ENCODE measurements around the gene POLR1B. TPM values are rescaled to one million over a fixed set of nuclear protein-coding genes. Genes with fewer than 3 reads are reported as not detected.
A peak's percentile ranks its signal among the peaks of the same experiment; 100 is the strongest.
"Not testable (repeated sequence)": the region's sequence is repeated elsewhere in the genome, so short reads cannot be mapped to it uniquely, and the experiment has no call there.

Gene POLR1B
- total RNA-seq, 1 experiment from 2014 or later = 31.7 TPM

DNA sequence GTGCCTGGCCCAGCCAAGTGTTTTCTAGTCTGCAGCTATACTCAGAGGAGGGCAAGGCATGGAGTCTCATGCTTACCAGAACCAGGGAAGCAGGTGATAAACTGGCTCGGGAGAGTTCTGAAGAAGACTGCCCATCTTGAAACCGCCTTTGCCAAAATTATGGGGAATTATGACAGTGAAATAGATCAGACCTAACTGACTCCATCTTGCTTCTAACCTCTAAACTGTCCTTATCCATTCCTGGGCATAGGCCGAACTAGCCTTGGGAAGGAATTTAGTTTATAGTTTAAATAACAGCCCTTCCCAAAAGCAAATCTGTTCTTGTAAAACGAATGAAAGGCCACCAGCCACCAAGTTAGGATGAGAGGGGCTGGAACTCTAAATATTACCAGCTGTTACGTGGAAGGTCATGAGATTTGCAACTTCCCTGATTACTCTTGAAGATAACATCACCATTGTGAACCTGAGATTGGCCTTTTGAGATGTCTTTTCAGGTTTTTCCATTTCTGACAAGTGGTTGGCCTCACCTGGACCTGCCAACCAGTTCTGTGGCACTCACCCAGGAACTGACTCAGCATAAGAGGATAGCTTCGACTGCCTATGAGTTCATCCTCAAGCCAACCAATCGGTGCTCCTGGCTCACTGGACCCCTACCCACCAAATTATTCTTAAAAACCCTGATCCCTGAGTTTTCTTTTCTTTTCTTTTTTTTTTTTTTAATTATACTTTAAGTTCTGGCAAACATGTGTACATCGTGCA, 65.6 kb downstream of the POLR1B start:
- H3K9me2 ChIP-seq (replicated peaks; ENCODE audit: low read length) = 0 out of 2 replicates have a peak, but pooled peaks cover 7% of the 10 kb centered on the region
- no peaks in the 10 kb centered on the region for H3K79me2 ChIP-seq (ENCODE audit: low read length)
- H3K4me2 ChIP-seq (ENCODE audit: low read length) = no peak overlapping the region
- H3K27me3 ChIP-seq (ENCODE audit: low read length) = no peaks in the 10 kb centered on the region
- H3K36me3 ChIP-seq (ENCODE audit: low read depth, low read length) = no peaks in the 10 kb centered on the region
- H2AFZ ChIP-seq (ENCODE audit: low read length) = no peak overlapping the region
- H3K4me3 ChIP-seq (ENCODE audit: low read length) = no peak overlapping the region
- no peaks in the 10 kb centered on the region for H3K9me3 ChIP-seq (ENCODE audit: low read length)
- DNase-seq (peak; percentile 77), ATAC-seq (peak; percentile 48)
- H3K4me1 ChIP-seq (ENCODE audit: insufficient read depth, low read length) = no peaks in the 10 kb centered on the region
- POLR2A ChIA-PET (ENCODE audit: unreplicated experiment) = no interaction called here
- BruUV-seq (replicated peaks) = no TSS peak
- no peak overlapping the region for H3K27ac ChIP-seq (ENCODE audit: low read length)
- H4K20me1 ChIP-seq (ENCODE audit: low read length) = no peaks in the 10 kb centered on the region
- TF ChIP-seq EZH2 (IDR thresholded peaks at IDR 0.05; ENCODE audit: low read length, unreplicated experiment) (no peak), EZH2phosphoT487 (IDR thresholded peaks at IDR 0.05; ENCODE audit: borderline replicate concordance, low read length) (no peak)
- TF ChIP-seq, protein P1, sequence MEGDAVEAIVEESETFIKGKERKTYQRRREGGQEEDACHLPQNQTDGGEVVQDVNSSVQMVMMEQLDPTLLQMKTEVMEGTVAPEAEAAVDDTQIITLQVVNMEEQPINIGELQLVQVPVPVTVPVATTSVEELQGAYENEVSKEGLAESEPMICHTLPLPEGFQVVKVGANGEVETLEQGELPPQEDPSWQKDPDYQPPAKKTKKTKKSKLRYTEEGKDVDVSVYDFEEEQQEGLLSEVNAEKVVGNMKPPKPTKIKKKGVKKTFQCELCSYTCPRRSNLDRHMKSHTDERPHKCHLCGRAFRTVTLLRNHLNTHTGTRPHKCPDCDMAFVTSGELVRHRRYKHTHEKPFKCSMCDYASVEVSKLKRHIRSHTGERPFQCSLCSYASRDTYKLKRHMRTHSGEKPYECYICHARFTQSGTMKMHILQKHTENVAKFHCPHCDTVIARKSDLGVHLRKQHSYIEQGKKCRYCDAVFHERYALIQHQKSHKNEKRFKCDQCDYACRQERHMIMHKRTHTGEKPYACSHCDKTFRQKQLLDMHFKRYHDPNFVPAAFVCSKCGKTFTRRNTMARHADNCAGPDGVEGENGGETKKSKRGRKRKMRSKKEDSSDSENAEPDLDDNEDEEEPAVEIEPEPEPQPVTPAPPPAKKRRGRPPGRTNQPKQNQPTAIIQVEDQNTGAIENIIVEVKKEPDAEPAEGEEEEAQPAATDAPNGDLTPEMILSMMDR (conservative IDR thresholded peaks at IDR 0.05; ENCODE audit: low read depth, low read length) = no peak
- CTCF ChIA-PET = no interaction called here
- no peak overlapping the region for H3K9ac ChIP-seq (ENCODE audit: low read length)
- no peaks in the 10 kb centered on the region for H3F3A ChIP-seq (ENCODE audit: low read length, unreplicated experiment)
- intact Hi-C loops (cut with micrococcal nuclease) = loop anchor here (10.0 kb wide), 1 partner anchor 47 kb away; no protein-coding TSS in a partner anchor

DNA sequence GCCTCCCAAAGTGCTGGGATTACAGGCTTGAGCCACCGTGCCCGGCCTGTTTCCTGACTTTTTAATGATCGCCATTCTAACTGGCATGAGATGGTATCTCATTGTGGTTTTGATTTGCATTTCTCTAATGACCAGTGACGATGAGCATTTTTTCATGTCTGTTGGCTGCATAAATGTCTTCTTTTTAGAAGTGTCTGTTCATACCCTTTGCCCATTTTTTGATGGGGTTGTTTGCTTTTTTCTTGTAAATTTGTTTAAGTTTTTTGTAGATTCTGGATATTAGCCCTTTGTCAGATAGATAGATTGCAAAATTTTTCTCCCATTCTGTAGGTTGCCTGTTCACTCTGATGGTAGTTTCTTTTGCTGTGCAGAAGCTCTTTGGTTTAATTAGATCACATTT, 67.1 kb downstream of the POLR1B start:
- H3K27me3 ChIP-seq (ENCODE audit: low read length); BruUV-seq (replicated peaks); H3K9me3 ChIP-seq (ENCODE audit: low read length); H3K9me2 ChIP-seq (replicated peaks; ENCODE audit: low read length); H4K20me1 ChIP-seq (ENCODE audit: low read length); H3K27ac ChIP-seq (ENCODE audit: low read length); ATAC-seq; H3K4me1 ChIP-seq (ENCODE audit: insufficient read depth, low read length); CTCF ChIA-PET; H3K4me3 ChIP-seq (ENCODE audit: low read length); H2AFZ ChIP-seq (ENCODE audit: low read length); H3K9ac ChIP-seq (ENCODE audit: low read length); H3K4me2 ChIP-seq (ENCODE audit: low read length); DNase-seq; POLR2A ChIA-PET (ENCODE audit: unreplicated experiment); H3K36me3 ChIP-seq (ENCODE audit: low read depth, low read length); H3F3A ChIP-seq (ENCODE audit: low read length, unreplicated experiment); H3K79me2 ChIP-seq (ENCODE audit: low read length): not testable (repeated sequence)
- intact Hi-C loops (cut with micrococcal nuclease) = loop anchor here (10.0 kb wide), 1 partner anchor 45 kb away; no protein-coding TSS in a partner anchor

DNA sequence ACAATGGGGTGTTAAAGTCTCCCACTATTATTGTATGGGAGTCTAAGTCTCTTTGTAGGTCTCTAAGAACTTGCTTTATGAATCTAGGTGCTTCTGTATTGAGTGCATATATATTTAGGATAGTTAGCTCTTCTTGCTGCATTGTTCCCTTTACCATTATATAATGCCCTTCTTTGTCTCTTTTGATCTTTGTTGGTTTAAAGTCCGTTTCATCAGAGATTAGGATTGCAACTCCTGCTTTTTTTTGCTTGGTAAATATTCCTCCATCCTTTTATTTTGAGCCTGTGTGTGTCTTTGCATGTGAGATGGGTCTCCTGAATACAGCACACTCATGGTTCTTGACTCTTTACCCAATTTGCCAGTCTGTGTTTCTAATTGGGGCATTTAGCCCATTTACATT, 70.0 kb downstream of the POLR1B start:
- H3K9me3 ChIP-seq (ENCODE audit: low read length); H2AFZ ChIP-seq (ENCODE audit: low read length); H3K27me3 ChIP-seq (ENCODE audit: low read length); DNase-seq; H4K20me1 ChIP-seq (ENCODE audit: low read length); H3K79me2 ChIP-seq (ENCODE audit: low read length); H3K4me3 ChIP-seq (ENCODE audit: low read length); H3K4me1 ChIP-seq (ENCODE audit: insufficient read depth, low read length); intact Hi-C loops (cut with micrococcal nuclease); H3F3A ChIP-seq (ENCODE audit: low read length, unreplicated experiment); POLR2A ChIA-PET (ENCODE audit: unreplicated experiment); H3K9ac ChIP-seq (ENCODE audit: low read length); BruUV-seq (replicated peaks); H3K36me3 ChIP-seq (ENCODE audit: low read depth, low read length); CTCF ChIA-PET; H3K27ac ChIP-seq (ENCODE audit: low read length); H3K4me2 ChIP-seq (ENCODE audit: low read length); ATAC-seq; H3K9me2 ChIP-seq (replicated peaks; ENCODE audit: low read length): not testable (repeated sequence)
